NCI-H526 (cell line): ENCODE results near the gene DCLRE1C.
"Not testable (repeated sequence)": the region's sequence is repeated elsewhere in the genome, so short reads cannot be mapped to it uniquely, and the experiment has no call there.

ENCODE experiments used
- DNase-seq, 2 experiments: peaks; one replicate each; lab custom pipeline; 2025; lab: John Stamatoyannopoulos, UW

The DCLRE1C gene

DNA sequence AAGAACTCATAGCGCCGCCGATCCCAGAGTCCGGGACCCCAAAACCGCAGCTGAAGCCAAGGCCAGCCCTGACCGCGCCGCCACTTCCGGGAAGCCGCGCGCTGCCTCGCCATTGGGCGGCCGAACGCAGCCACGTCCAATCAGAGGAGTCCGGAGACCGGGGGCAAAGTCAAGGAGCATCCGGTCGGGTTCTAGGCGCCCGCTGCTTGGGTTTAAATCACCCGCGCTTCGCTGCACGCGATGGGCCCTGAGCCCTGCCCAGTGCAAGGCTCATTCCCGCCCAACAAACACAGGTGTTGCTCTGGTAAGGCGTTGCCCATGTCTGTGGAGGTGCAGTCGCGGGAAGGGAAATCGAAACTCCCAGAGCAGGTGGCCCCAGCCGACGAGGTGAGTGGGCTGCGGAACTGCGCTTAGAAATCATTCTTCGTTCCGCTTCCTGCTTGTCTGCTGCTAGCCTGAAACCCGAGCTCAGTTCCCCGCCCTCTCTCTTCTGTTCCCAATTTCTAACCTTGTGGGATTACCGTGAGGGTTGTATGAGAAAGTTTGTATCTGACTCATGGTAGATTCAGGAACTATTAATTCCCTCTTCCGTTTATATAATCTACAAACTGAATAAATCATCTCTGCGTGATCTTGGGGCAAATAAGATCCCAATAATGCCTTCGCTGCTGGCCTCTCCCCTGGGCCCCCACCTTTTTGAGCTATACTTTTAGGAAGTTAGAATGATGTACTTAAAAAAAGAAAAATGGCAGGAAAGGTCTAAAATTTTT, at the start of gene DCLRE1C:
Gene DCLRE1C (minus strand): TSS at position 96 of the 770 bp plus-strand sequence. CDS start 86 bp downstream, at position 10.
- peak; percentile 85 to 93 for DNase-seq

DNA sequence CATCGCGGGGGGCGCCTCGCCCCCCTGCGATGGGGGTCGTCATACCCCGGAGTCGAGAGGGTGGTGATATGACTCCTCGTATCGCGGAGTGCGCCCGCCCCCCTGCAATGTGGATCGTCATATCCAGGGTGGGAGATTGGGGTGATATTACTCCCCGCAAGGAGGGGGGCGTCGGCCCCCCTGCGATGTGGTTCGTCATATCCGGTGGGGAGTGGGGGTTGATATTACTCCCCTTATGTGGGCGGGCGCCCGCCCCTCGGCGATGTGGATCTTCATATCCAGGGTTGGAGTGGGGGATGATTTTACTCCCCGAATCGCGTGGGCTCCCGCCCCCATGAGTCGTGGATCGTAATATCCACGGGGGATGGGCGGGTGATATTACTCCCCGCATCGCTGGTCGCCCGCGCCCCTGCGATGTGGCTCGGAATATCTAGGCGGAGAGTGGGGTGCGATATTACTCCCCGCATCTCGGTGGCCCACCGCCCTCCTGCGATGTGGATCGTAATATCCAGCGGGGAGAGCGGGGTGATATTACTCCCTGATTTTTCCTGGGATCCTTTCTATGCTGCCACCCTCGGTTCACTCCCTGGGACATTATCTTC, 42.2 kb upstream of the DCLRE1C start:
- no peak for DNase-seq

DNA sequence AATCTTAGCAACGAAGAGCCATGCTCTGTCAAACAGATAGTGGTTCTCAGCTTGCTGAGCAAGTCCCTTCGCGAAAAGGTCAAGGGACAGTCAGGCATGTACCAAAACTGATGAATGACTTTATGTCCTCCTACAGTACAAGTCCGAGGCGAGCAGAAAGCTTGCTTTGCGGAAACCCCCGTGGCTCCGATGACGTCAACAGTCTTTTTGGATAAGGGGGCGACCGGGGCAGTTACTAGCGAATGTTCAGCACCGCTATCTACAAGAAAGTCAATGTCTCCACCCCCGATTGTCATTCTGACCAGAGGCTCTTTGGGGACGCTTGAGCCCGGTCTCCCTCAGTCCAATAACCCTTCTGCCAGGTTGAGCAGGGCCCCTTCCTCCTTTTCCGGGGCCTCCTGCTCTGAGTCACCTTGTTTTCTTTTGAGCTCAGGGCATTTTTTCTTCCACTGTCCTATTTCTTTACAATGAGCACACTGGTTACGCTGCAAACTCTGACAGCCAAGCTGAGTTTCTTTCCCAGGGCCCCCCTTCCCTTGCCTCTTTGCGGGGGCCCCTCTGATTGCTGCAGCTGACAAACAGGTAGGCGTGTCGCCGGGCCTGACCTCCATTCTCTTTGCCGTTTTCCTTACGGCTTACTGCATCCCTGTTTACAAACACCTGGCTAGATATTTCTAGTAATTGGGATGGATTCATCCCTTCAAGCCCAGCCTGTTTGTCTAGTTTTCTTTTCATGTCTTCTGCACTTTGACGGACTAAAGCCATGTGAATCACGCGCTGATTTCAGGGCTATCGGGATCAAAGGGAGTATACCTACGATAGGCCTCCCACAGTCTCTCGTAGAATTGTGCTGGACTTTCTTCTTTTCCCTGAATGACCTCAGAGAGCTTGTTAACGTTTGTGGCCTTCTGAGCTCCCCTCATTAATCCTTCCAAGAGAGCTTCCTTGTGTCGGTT, 39.9 kb upstream of the DCLRE1C start:
- DNase-seq = not testable (repeated sequence)

DNA sequence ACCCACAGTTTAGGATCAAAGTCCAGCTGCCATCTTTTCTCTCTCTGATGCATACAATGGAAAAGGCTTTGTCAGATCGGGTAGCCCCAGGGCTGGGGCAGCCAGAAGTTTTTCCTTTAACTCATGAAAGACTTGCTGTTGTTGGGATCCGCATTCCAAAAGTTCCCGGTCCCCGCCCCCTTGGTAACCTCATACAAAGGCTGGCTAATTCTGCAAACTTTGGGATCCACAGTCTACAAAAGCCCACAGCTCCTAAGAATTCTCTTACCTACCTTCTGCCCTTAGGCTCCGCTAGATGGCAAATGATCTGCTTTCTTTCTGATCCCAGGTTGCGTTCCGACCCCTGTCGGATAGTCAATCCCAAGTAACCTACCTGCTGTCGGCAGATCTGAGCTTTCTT, 38.4 kb upstream of the DCLRE1C start:
- not testable (repeated sequence) for DNase-seq

DNA sequence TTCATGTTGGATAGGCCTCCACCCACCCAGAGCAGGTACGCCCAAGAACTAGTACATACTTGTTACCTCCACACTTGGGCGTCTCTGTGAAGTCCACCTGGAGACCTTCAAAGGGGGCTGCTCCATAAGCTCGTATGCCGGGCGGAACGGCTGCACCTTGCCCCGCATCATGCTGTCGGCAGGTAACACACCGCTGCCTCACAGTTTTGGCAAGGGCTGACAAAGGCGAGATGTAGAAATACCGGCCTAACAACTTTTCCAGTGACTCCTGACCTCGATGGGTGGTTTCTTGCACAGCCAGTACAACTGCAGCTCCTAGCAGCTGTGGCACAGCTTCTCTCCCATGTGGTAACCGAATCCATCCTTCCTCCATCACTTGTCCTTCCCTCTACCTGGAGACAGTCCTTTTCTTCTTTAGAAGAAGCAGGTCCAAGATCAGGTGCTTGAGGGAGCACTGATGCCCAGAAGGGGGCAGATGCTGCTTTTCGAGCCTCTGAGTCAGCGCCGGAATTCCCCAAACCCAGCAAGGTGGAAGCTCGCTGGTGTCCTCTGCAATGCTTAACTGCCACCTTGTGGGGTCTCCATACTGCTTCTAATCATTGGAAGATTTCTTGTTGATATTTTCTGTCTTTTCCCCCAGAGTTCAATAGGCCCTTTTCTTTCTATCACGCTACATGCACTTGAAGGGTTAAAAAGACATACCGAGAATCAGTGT, 37.3 kb upstream of the DCLRE1C start:
- DNase-seq = not testable (repeated sequence)

DNA sequence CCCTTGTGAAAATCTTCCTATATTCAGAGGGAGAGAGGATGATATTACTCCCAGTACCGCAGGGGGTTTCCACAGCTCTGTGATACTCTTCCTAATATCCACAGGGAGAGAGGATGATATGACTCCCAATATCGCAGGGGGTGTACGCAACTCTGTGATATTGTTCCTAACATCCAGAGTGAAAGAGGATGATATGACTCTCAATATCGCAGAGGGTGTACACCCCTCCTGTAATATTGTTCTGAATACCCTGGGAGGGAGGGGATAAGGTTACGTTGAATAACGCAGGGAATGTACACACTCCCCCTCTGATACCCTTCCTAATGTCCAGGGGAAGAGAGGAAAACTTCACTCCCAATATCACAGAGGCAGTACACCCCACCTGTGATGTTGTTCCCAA, 35.7 kb upstream of the DCLRE1C start:
- DNase-seq = not testable (repeated sequence)

DNA sequence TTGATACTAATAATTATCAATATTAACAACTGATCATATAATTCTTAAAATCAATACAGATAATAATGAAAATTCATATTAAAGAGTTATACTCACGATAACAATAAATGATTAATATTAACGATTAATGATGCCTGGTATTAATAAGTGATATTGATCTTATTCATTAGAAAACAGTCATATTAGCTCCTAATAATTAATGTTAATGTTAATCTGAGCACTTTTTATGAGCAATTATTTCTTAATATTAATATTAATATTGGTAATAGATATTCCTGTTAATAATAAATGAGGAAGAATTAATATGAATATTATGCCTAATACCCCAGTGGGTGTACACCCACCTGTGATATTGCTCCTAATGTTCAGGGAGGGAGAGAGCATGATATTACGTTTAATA, 28.8 kb upstream of the DCLRE1C start:
- no peak for DNase-seq

DNA sequence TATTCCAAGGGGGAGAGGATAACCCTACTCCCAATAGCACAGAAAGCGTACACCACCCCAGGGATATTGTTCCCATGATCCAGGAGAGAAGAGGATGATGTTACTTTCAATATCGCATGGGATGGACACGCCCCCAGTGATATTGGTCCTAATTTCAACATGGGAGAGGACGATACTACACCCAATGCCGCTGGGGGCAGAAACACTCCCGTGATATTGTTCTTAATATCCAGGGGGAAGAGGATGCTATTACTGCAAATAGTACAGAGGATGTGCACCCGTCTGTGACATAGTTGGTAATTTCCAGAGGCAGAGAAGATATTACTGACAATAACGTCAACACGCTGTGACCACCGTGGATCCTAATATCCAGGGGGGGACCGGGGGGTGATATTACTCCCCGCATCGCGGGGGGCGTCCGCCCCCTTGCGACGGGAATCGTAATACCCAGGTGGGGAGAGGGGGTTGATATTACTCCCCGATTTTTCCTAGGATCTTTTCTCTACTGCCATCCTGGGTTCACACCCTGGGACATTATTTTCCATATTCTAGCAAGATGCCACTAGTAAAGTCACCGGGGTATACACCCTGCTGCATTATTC, 21.9 kb upstream of the DCLRE1C start:
- no peak for DNase-seq

DNA sequence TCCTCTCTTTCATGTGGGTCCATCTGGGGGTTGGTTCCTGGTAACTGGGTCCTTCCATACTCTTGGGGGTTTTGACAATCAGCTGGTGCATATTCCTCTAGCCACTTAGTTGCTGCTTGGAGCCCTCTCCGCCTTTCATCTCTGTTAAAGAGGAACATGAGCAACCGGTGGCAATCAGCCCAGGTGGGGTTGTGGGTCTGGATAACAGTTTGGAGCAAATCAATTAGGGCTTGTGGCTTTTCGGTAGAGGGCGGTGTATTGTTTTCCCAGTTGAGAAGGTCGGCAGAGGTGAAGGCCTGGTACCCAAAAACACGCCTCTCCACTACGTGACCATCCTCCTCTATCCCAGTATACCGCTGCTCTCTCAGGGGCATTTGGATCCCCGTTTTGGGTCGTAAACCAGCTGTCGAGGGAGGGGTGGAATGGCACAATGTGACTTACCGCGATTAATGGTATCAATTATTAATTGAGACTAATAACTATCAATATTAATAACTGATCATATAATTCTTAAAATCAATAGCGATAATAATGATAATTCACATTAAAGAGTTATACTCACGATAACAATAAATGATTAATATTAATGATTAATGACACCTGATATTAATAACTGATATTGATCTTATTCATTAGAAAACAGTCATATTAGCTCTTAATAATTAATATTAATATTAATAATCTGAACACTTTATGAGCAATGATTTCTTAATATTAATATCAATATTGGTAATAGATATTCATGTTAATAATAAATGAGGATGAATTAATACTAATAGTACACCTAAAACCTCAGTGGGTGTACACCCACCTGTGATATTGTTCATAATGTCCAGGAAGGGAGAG, 20.5 kb upstream of the DCLRE1C start:
- not testable (repeated sequence) for DNase-seq

DNA sequence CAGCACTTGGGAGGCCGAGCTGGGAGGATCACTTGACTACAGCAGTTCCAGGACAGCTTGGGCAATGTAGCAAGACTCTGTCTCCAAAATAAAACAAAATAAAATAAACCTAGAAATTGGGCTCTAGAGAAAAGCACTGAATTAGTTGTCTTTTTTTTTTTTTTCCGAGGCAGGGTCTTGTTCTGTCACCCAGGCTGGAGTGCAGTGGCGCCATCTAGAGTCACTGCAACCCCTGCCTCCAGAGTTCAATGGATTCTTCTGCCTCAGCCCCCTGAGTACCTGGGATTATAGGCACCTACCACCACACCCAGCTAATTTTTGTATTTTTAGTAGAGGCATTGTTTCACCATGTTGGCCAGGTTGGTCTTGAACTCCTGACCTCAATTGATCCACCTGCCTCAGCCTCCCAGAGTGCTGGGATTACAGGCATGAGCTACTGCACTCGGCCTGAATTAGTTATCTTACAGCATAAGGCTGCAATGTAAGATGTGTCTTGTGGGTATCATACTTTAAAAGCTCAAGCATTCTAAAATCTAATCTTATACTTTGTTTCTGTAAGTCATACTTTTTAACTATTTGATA, 18.1 kb upstream of the DCLRE1C start:
- DNase-seq = peak in 1 of 2 experiments; percentile 21

DNA sequence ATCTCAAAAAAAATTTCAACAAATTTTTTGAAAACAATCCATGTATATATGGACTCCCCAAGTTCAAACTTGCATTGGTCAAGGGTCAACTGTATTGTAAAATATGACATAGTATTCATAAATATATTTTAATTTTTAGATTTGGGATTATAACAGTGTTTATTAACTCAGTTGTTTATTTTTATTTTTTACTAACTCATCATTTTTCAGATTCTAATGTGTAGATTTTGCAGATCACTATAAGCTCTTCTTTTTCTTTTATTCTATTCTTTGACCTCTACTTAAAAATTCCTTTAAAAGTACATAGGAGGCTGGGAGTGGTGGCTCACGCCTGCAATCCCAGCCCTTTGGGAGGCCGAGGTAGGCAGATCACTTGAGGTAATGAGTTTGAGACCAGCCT, 14.0 kb upstream of the DCLRE1C start:
- DNase-seq = no peak

DNA sequence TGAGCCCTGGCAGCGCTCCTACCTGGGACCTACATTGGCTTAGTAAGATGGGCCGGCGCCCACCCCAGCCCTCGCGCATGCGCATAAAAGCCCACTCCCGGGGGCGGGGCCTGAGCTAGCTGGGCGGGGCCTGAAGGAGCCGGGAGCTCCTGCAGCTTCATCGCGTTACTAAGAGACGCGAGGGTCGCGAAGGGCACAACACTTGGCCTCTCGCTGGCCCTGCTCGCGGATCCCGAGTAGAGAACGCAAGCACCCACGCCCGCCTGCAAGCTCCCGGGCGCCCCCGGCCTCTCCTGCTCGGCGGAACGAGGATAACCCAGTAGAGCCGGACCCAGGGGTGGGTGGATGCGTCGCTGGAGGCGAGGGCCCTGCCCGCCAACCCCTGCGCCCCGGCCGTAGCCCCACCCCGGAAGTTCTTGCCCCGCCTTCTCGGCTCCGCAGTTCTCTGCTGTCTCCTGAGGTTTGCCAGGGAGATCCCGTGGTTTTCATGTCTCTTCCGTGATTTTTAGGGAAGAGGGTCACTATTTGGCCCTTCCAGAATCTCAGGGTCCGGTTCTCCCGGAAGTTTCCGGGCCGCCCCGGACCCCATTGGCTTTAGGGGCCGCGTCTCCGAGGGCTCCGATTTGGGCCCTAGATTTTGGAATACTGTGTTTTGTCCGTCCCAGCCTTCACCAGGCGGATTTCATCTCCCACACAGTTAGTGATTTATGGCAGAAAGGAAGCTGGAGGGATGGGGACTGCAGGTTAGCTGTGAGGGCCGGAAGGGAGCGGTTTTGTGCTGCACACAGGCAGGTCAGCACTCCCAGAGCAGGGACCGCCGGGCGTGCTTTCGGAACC, 5.5 kb upstream of the DCLRE1C start, which contains the start of gene MEIG1:
Gene MEIG1 (plus strand): TSS at position 168 of the 837 bp plus-strand sequence. CDS start 7,081 bp downstream, outside the sequence.
- DNase-seq = peak; percentile 87 to 90

DNA sequence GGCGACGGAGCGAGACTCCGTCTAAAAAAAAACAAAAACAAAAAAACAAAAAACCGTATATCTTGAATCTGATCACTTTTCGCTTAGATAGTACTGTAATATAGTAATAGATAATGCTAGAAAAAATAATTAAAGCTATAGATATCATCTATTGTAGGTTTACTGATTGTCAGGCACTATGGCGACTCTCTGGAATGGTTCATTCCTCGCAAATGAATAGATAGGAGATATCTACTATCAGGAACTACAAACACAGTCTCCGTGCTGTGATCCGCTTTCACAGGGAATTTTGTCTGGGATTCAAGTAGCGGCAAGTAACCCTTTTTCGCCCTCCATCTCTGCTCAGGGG, 5.0 kb upstream of the DCLRE1C start:
- no peak for DNase-seq

DNA sequence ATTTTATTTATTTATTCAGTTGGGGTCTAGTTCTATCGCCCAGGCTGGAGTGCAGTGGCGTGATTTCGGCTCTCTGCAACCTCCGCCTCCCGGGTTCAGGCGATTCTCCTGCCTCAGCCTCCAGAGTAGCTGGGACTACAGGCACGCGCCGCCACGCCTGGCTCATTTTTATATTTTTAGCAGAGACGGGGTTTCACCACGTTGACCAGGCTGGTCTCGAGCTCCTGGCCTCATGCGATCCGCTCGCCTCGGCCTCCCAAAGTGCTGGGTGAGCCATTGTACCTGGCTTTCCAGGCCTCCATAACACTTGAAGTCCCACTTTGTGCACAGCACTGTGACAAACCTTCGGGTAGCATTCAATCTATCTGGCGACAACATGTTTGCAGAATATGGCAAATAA, 1.0 kb upstream of the DCLRE1C start:
- DNase-seq = no peak

DNA sequence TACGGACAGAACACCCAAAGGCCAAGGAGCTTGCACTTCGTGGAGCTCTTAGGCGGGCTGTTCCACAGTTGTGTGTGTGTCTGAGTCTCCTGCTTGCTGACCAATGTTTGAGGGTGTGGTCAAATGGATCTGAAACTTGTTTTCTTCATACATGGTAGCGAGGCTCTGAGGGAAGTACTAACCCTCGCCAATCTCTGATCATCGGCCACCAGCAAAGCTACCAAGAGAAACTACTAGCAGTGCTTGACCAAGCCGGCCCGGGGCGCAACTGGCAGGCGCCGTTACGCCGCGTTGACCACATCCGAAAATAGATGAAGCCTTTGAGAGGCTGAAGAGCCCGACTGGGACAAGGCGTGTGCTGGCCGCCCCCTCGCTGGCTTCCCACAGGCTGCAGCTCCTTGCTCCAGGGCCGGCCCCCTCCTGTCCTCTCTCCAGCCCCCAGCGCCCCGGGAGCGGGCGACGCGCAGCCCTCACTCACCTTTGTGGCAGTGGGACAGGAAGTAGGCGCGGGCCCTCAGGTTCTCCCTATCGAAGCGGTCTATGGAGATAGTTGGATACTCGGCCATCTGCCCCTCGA, 384 bp downstream of the DCLRE1C start:
- peak in 1 of 2 experiments; percentile 25 for DNase-seq

DNA sequence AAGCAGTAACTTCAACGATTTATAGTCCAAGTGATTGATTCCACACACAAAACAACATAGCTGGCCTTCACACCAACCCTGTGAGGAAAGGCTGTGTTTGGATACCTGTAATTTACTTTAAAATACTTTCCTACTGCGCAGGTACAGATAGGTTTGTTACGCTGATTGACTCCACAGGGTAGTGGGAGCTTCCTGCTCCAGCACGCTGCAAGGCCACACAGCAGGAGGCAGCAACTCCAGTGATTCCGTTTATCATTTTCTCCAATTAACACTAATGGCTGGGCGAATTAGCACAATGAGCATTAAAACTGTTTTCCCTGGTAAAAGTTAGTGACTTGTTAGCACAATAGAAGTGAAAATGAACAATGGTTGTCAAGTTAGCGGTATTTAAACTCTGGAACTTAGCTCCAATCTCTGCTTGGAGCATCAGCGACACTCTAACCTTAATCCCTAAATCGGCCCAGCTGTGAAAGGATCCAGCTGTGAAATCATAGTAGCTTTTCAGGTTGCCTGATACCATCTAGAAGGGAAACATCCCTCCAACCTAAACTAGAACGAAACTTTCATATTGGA, 959 bp downstream of the DCLRE1C start:
- DNase-seq = no peak

DNA sequence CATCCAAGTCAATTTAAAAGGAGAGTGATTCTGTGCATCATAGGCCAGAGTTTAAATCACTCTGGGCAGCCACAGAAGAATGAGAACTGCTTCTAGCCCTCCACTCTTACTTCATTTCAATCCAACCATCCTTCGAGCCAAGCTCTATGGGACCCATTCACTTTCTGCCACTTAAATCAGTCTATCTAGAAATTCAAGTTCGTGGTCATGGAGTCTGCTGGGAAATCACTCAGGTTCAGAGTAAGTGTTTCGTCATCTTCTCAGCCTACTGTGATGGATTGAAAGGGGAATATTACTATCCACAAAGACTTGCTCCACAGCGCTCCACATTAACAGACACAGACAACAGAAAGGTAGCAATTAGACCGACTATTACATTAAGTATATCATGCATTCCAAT, 4.6 kb downstream of the DCLRE1C start:
- no peak for DNase-seq

DNA sequence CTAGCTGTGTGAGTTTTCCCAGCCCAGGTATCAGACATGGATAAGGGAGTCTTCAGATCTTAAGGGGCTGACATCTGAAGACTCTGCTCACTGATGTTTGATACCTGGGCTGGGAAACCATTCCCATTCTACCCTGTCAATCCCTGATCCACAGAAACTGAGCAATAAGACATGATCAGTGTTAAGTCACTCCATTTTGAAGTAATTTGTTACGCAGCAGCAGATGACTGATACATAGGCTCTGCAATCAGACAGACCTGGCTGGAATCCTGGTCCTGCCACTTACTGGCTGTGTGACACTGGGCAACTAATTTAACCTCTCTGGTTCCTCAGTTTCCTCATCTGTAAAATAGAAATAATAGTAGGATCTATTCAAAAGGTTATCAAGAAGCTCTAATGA, 6.6 kb downstream of the DCLRE1C start:
- no peak for DNase-seq
